ENCODE data around the gene CEP164. TPM values are rescaled to one million over a fixed set of nuclear protein-coding genes. Genes with fewer than 3 reads are reported as not detected.

Gene CEP164
- total RNA-seq, 2 experiments from 2014 or later: 33.0 to 36.7 TPM

DNA sequence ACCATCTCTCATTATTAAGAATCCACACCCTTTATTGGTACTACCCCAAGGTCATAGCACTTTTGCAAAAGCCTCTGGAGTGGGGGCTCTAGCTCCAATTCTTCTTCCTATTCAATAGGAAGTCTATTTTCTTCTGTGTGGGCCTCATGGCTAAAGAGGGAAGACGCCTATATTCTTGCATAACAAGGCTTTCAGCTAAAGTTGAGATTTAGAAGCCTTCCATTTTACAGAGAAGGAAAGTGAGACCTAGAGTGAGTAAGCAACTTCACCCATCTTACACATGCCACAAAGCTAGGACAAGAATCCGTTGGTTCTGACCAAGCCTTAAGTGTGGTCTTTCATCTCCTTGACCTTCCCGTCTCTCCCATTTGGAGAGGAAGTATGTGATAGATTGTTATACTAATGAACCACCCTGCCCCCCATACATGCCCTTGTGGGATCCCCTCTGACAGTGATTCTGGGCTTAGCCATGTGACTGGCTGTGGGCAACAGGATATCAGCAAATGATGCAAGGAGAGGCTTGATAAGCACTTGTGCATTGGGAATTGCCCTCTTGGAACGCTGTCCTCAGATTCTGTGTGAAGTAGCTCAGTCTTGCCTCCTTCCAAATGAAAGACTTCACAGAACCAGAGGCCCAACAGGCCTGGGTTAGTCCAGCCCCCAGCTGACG lies 23.9 kb upstream of the CEP164 start:
- H3K4me3 ChIP-seq (ENCODE audit: low read length): no peak overlapping the region
- H3K4me3 Mint-ChIP-seq: no peak overlapping the region
- H3K27ac Mint-ChIP-seq: no peak overlapping the region
- intact Hi-C loops (cut with DNase I, micrococcal nuclease): no loop called here
- ATAC-seq (ENCODE audit: poor library complexity): no peak
- H3K4me1 Mint-ChIP-seq (ENCODE audit: low read depth): no peaks in the 10 kb centered on the region
- H3K27ac ChIP-seq (ENCODE audit: low read depth in 1 of 2, low read length in 2 of 2): no peak overlapping the region
- ChIA-PET CTCF (interaction anchor here (0.6 kb wide), 1 partner anchor 809 kb away, joined by 4 read pairs; no protein-coding TSS in a partner anchor), POLR2A (interaction anchor here (0.8 kb wide), 1 partner anchor 14 kb away, joined by 3 read pairs; no protein-coding TSS in a partner anchor)
- TF ChIP-seq, protein P1, sequence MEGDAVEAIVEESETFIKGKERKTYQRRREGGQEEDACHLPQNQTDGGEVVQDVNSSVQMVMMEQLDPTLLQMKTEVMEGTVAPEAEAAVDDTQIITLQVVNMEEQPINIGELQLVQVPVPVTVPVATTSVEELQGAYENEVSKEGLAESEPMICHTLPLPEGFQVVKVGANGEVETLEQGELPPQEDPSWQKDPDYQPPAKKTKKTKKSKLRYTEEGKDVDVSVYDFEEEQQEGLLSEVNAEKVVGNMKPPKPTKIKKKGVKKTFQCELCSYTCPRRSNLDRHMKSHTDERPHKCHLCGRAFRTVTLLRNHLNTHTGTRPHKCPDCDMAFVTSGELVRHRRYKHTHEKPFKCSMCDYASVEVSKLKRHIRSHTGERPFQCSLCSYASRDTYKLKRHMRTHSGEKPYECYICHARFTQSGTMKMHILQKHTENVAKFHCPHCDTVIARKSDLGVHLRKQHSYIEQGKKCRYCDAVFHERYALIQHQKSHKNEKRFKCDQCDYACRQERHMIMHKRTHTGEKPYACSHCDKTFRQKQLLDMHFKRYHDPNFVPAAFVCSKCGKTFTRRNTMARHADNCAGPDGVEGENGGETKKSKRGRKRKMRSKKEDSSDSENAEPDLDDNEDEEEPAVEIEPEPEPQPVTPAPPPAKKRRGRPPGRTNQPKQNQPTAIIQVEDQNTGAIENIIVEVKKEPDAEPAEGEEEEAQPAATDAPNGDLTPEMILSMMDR (IDR thresholded peaks at IDR 0.05): no peak
- H3K36me3 Mint-ChIP-seq (ENCODE audit: low read depth): no peaks in the 10 kb centered on the region
- H3K4me1 ChIP-seq (ENCODE audit: insufficient read depth, low read length): no peaks in the 10 kb centered on the region
- H3K9me3 ChIP-seq (ENCODE audit: control insufficient read depth in 1 of 2, insufficient read depth in 1 of 2, low read length in 2 of 2): no peaks in the 10 kb centered on the region
- H3K27me3 ChIP-seq (ENCODE audit: control insufficient read depth in 1 of 2, insufficient read depth in 2 of 2, low read length in 2 of 2): no peaks in the 10 kb centered on the region
- H3K36me3 ChIP-seq (ENCODE audit: insufficient read depth, low read length): no peaks in the 10 kb centered on the region
- peaks cover 4% of the 10 kb centered on the region for H3K27me3 Mint-ChIP-seq
- no peak for DNase-seq
- no peaks in the 10 kb centered on the region for H3K9me3 Mint-ChIP-seq

DNA sequence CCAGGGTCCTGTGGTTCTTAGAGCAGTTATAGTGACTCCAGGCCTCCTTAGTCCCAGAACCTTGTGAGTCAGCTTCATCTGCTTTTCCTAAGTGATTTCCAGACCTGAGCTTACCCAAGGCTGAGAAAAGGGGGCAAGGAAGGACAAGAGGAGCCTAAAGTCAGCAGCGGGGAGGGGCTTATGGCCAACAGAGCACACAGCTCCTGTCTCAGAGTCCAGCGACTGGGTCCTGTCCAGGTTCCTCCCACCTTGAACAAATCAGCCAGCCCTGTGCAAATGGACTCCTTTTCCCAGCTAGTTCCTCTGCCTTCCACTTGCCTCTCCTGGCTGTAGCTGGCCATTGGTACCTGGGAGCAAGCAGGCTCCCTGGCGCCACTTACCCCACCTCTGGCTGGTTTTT lies 22.5 kb upstream of the CEP164 start:
- Mint-ChIP-seq H3K9me3 (no peaks in the 10 kb centered on the region), H3K4me1 (ENCODE audit: low read depth) (no peaks in the 10 kb centered on the region), H3K36me3 (ENCODE audit: low read depth) (no peaks in the 10 kb centered on the region), H3K27ac (no peak overlapping the region), H3K4me3 (no peak overlapping the region), H3K27me3 (peaks cover 4% of the 10 kb centered on the region)
- ATAC-seq (ENCODE audit: poor library complexity) (no peak), DNase-seq (no peak)
- no peak overlapping the region for H3K27ac ChIP-seq (ENCODE audit: low read depth in 1 of 2, low read length in 2 of 2)
- no peaks in the 10 kb centered on the region for H3K9me3 ChIP-seq (ENCODE audit: control insufficient read depth in 1 of 2, insufficient read depth in 1 of 2, low read length in 2 of 2)
- TF ChIP-seq, protein P1 (IDR thresholded peaks at IDR 0.05): no peak
- no peaks in the 10 kb centered on the region for H3K36me3 ChIP-seq (ENCODE audit: insufficient read depth, low read length)
- POLR2A ChIA-PET: no interaction called here
- H3K4me1 ChIP-seq (ENCODE audit: insufficient read depth, low read length): no peaks in the 10 kb centered on the region
- CTCF ChIA-PET: no interaction called here
- no peaks in the 10 kb centered on the region for H3K27me3 ChIP-seq (ENCODE audit: control insufficient read depth in 1 of 2, insufficient read depth in 2 of 2, low read length in 2 of 2)
- no peak overlapping the region for H3K4me3 ChIP-seq (ENCODE audit: low read length)
- intact Hi-C loops (cut with DNase I, micrococcal nuclease): no loop called here

DNA sequence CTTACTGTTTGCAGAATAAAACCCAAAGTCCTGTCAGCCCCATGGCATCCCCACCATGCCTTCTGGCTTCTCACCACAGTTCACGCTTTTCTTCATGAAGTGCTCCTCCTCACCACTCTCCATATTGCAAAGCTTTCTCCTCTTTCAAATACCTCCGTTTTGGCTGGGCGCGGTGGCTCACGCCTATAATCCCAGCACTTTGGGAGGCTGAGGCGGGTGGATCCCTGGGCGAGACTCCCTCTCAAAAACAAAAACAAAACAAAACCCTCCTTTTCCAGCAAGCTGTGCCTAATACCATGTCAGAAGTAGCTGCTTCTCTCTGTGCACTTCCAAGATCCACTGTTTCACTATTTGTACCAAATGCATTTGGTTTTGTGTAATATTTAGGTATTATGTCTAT lies 18.3 kb upstream of the CEP164 start:
- DNase-seq: no peak
- H3K4me1 Mint-ChIP-seq (ENCODE audit: low read depth): no peaks in the 10 kb centered on the region
- H3K9me3 Mint-ChIP-seq: no peaks in the 10 kb centered on the region
- H3K36me3 Mint-ChIP-seq (ENCODE audit: low read depth): no peaks in the 10 kb centered on the region
- CTCF ChIA-PET: no interaction called here
- POLR2A ChIA-PET: no interaction called here
- Histone ChIP-seq H3K36me3 (ENCODE audit: insufficient read depth, low read length) (no peaks in the 10 kb centered on the region), H3K27ac (ENCODE audit: low read depth in 1 of 2, low read length in 2 of 2) (no peak overlapping the region), H3K4me3 (ENCODE audit: low read length) (no peak overlapping the region), H3K9me3 (ENCODE audit: control insufficient read depth in 1 of 2, insufficient read depth in 1 of 2, low read length in 2 of 2) (no peaks in the 10 kb centered on the region), H3K27me3 (ENCODE audit: control insufficient read depth in 1 of 2, insufficient read depth in 2 of 2, low read length in 2 of 2) (peaks cover under 1 to 3% of the 10 kb centered on the region in 2 experiments), H3K4me1 (ENCODE audit: insufficient read depth, low read length) (no peaks in the 10 kb centered on the region)
- no peak overlapping the region for H3K27ac Mint-ChIP-seq
- peaks cover 17% of the 10 kb centered on the region for H3K27me3 Mint-ChIP-seq
- no peak for ATAC-seq (ENCODE audit: poor library complexity)
- intact Hi-C loops (cut with DNase I, micrococcal nuclease): no loop called here
- TF ChIP-seq, protein P1 (IDR thresholded peaks at IDR 0.05): no peak
- H3K4me3 Mint-ChIP-seq: no peak overlapping the region
